Progenitor cell of endocrine pancreas (in vitro differentiated cells): ENCODE results near the gene CRTC3. TPM values are rescaled to one million over a fixed set of nuclear protein-coding genes. Genes with fewer than 3 reads are reported as not detected.
"Not testable (repeated sequence)": the region's sequence is repeated elsewhere in the genome, so short reads cannot be mapped to it uniquely, and the experiment has no call there.

Source experiments
- DNase-seq: peaks from one replicate; pipeline ENCODE4 v3.0.0; 2021; ENCODE audit warnings: low spot score; ENCODE audit not compliant: unreplicated experiment
- H3K27ac Mint-ChIP-seq: 2 replicates; pipeline ENCODE4 v1.8.0; 2021; ENCODE audit warnings: mild to moderate bottlenecking, moderate library complexity, mixed read lengths
- H3K27me3 Mint-ChIP-seq: 2 replicates; pipeline ENCODE4 v1.8.0; 2021; ENCODE audit warnings: mixed read lengths
- H3K36me3 Mint-ChIP-seq: 2 replicates; pipeline ENCODE4 v1.8.0; 2022; ENCODE audit warnings: mixed read lengths; ENCODE audit not compliant: insufficient read depth
- H3K4me1 Mint-ChIP-seq: 2 replicates; pipeline ENCODE4 v1.8.0; 2021; ENCODE audit warnings: low read depth, mixed read lengths
- H3K4me3 Mint-ChIP-seq: 2 replicates; pipeline ENCODE4 v1.8.0; 2021; ENCODE audit warnings: low read depth, mild to moderate bottlenecking, moderate library complexity, mixed read lengths
- H3K9me3 Mint-ChIP-seq: 2 replicates; pipeline ENCODE4 v1.8.0; 2021; ENCODE audit warnings: low read depth, mixed read lengths
- total RNA-seq: library from RNA; stranded (reverse); gene quantifications from 2 replicates; pipeline ENCODE4 v1.2.1, GENCODE V29; 2021
- TF ChIP-seq, protein P1 (sequence below): fragments of 200-600 bp; sonication (generic); IDR thresholded peaks from one replicate; pipeline ENCODE4 v1.5.0; 2021; ENCODE audit warnings: antibody characterized with exemption, mild to moderate bottlenecking; ENCODE audit not compliant: unreplicated experiment

The CRTC3 gene
- total RNA-seq, 1 donor from 2014 or later = 34.6 TPM

DNA sequence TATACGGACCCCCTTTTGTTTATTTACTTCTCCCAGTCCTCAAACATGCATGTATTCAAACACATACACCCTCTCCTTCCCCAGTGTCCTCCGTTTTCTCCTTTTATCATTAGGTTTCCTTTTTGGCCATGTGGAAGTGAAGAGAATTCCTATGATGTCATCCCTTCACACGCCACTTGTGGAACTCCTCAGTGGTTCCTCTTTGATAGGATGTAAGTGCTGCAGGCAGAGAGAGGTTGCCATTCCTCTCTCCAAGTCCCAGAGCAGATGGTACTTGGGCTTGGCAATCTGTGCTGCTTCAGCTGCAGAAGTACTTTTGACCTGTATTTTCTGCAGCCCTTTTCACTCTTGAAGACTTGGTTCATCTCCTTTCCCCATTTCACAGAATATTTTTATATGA lies 32.9 kb upstream of the CRTC3 start:
- Mint-ChIP-seq H3K9me3 (no peaks in the 10 kb centered on the region), H3K27me3 (no peaks in the 10 kb centered on the region), H3K27ac (no peak overlapping the region), H3K4me1 (peaks cover 2% of the 10 kb centered on the region), H3K36me3 (peaks cover 35% of the 10 kb centered on the region), H3K4me3 (no peak overlapping the region)
- DNase-seq = no peak
- TF ChIP-seq, protein P1, sequence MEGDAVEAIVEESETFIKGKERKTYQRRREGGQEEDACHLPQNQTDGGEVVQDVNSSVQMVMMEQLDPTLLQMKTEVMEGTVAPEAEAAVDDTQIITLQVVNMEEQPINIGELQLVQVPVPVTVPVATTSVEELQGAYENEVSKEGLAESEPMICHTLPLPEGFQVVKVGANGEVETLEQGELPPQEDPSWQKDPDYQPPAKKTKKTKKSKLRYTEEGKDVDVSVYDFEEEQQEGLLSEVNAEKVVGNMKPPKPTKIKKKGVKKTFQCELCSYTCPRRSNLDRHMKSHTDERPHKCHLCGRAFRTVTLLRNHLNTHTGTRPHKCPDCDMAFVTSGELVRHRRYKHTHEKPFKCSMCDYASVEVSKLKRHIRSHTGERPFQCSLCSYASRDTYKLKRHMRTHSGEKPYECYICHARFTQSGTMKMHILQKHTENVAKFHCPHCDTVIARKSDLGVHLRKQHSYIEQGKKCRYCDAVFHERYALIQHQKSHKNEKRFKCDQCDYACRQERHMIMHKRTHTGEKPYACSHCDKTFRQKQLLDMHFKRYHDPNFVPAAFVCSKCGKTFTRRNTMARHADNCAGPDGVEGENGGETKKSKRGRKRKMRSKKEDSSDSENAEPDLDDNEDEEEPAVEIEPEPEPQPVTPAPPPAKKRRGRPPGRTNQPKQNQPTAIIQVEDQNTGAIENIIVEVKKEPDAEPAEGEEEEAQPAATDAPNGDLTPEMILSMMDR = no peak

DNA sequence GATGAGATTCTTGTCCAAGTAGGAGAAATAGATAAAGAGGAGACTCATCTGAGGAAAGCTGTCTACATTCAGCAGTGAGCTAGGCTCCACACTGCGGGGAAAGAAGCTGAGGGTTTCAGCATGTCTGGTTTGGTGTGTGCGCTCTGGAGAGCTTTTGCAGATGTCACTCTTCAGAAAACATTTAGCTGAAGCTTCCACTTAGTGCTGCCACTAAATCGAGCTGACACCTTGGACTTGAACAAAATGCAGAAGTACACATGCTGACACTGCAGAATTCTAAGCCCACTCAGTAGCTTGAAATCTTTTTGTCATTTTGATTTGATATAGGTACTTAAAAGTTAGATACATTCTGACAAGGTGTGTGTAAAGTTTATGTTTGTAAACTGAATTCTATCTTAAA lies 32.3 kb upstream of the CRTC3 start:
- TF ChIP-seq, protein P1 = no peak
- H3K27me3 Mint-ChIP-seq = no peaks in the 10 kb centered on the region
- peaks cover 31% of the 10 kb centered on the region for H3K36me3 Mint-ChIP-seq
- DNase-seq = no peak
- no peaks in the 10 kb centered on the region for H3K9me3 Mint-ChIP-seq
- no peak overlapping the region for H3K4me3 Mint-ChIP-seq
- no peak overlapping the region for H3K27ac Mint-ChIP-seq
- H3K4me1 Mint-ChIP-seq = peaks cover 2% of the 10 kb centered on the region

DNA sequence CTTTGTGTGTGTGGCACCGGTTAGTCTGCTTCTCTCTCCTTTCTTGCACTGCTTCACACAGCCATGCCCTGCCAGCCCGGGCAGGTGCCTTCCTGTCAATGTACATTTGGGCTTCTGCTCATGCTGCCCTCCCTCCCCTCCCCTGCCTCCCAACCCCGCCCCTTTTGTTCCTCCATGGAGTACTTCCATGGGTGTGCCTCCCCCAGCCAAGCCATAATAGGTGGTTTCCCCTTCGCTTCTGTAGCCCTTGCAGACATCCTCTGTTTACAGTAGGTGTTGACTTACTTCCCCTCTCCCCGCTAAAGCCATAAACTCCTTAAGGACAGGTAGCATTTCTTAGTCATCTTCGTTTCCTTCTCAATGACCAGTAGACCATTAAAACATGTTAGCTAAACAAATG lies 31.8 kb upstream of the CRTC3 start:
- TF ChIP-seq, protein P1 = no peak
- H3K9me3 Mint-ChIP-seq = no peaks in the 10 kb centered on the region
- H3K27ac Mint-ChIP-seq = peak overlapping the region; percentile 47
- H3K27me3 Mint-ChIP-seq = no peaks in the 10 kb centered on the region
- no peak overlapping the region for H3K4me3 Mint-ChIP-seq
- no peak for DNase-seq
- peaks cover 2% of the 10 kb centered on the region for H3K4me1 Mint-ChIP-seq
- peaks cover 28% of the 10 kb centered on the region for H3K36me3 Mint-ChIP-seq

DNA sequence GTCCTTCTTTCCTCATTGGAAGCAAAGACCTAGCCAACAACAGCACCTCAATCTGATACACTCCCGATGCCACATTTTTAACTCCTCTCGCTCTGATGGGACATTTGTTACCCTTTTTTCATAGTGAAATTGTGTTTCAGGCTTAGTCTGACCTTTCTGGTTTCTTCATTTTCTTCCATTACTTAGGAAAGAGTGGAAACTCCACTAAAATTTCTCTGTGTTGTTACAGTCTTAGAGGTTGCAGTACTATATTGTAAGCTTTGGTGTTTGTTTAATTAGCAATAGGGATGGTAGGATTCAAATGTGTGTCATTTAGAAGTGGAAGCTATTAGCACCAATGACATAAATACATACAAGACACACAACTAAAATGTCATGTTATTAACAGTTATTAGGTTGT lies 29.6 kb upstream of the CRTC3 start:
- Mint-ChIP-seq H3K36me3 (peaks cover 21% of the 10 kb centered on the region), H3K27ac (no peak overlapping the region), H3K27me3 (no peaks in the 10 kb centered on the region), H3K4me1 (peaks cover 2% of the 10 kb centered on the region), H3K4me3 (no peak overlapping the region), H3K9me3 (no peaks in the 10 kb centered on the region)
- TF ChIP-seq, protein P1 = no peak
- DNase-seq = no peak

DNA sequence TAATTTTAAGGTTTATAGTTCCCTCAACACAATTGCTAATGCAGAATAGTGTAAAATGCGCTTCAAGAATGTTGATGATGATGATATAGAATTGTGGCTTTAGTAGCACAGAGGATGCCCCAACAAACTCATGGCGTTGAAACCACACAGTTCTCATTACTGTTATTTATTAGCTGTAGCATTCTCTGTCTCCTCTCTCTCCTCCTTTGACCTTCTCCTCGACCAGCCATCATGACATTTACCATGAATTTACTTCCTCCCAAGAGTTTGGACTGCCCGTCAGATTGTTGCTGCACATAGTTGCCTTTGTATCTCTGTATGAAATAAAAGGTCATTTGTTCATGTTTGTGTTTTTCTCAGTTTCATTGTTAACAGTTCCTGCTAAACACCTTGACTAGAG lies 27.8 kb upstream of the CRTC3 start:
- H3K36me3 Mint-ChIP-seq = peaks cover 17% of the 10 kb centered on the region
- no peak overlapping the region for H3K4me3 Mint-ChIP-seq
- TF ChIP-seq, protein P1 = no peak
- DNase-seq = no peak
- no peaks in the 10 kb centered on the region for H3K9me3 Mint-ChIP-seq
- no peaks in the 10 kb centered on the region for H3K27me3 Mint-ChIP-seq
- H3K4me1 Mint-ChIP-seq = peaks cover 2% of the 10 kb centered on the region
- H3K27ac Mint-ChIP-seq = no peak overlapping the region

DNA sequence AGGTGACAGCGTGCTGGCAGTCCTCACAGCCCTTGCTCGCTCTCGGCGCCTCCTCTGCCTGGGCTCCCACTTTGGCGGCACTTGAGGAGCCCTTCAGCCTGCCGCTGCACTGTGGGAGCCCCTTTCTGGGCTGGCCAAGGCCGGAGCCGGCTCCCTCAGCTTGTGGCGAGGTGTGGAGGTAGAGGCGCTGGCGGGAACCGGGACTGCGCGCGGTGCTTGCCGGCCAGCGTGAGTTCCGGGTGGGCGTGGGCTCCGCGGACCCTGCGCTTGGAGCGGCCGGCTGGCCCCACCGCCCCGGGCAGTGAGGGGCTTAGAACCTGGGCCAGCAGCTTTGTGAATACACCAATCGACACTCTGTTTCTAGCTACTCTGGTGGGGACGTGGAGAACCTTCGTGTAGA lies 18.9 kb upstream of the CRTC3 start:
- not testable (repeated sequence) for DNase-seq, H3K27me3 Mint-ChIP-seq, H3K36me3 Mint-ChIP-seq, H3K4me3 Mint-ChIP-seq, H3K27ac Mint-ChIP-seq, H3K4me1 Mint-ChIP-seq
- H3K9me3 Mint-ChIP-seq = peaks cover 22% of the 10 kb centered on the region

DNA sequence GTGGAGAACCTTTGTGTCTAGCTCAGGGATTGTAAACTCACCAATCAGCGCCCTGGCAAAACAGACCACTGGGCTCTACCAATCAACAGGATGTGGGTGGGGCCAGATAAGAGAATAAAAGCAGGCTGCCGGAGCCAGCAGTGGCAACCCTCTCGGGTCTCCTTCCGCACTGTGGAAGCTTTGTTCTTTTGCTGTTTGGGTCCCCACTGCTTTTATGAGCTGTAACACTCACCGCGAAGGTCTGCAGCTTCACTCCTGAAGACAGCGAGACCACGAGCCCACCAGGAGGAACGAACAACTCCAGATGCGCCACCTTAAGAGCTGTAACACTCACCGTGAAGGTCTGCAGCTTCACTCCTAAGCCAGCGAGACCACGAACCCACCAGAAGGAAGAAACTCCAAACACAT lies 18.5 kb upstream of the CRTC3 start:
- peaks cover 22% of the 10 kb centered on the region for H3K9me3 Mint-ChIP-seq
- H3K36me3 Mint-ChIP-seq, H3K27me3 Mint-ChIP-seq, H3K27ac Mint-ChIP-seq, H3K4me1 Mint-ChIP-seq, DNase-seq, H3K4me3 Mint-ChIP-seq: not testable (repeated sequence)
